ENCODE data around the gene MAGI2.

The MAGI2 gene

GRCh38 chr7:78765943-78766729 is 687.3 kb downstream of the MAGI2 start:
- ATAC-seq = no peak
- no peak for TF ChIP-seq TSHZ2 (CRISPR knock-in tag; IDR thresholded peaks at IDR 0.05)
- TF ChIP-seq BACH2 (CRISPR knock-in tag; IDR thresholded peaks at IDR 0.05; ENCODE audit: borderline replicate concordance) = no peak
- TF ChIP-seq ZFP3 (CRISPR knock-in tag; IDR thresholded peaks at IDR 0.05) = no peak
- TF ChIP-seq ZNF70 (CRISPR knock-in tag; IDR thresholded peaks at IDR 0.05) = no peak
- no peak for TF ChIP-seq ESRRG (CRISPR knock-in tag; IDR thresholded peaks at IDR 0.05)
- TF ChIP-seq TOX (CRISPR knock-in tag; IDR thresholded peaks at IDR 0.05; ENCODE audit: borderline replicate concordance) = no peak
- no peak for TF ChIP-seq ARNTL (CRISPR knock-in tag; IDR thresholded peaks at IDR 0.05; ENCODE audit: borderline replicate concordance, low read depth)
- TF ChIP-seq ZFP30 (CRISPR knock-in tag; IDR thresholded peaks at IDR 0.05) = no peak
- TF ChIP-seq TCF4 (CRISPR knock-in tag; IDR thresholded peaks at IDR 0.05; ENCODE audit: borderline replicate concordance) = no peak

- no peak for ATAC-seq
- TF ChIP-seq ZFP3 (CRISPR knock-in tag; IDR thresholded peaks at IDR 0.05) = no peak
- TF ChIP-seq TCF4 (CRISPR knock-in tag; IDR thresholded peaks at IDR 0.05; ENCODE audit: borderline replicate concordance) = no peak
- no peak for TF ChIP-seq ZC3H10 (CRISPR knock-in tag; IDR thresholded peaks at IDR 0.05)
Measured at GRCh38 chr7:78764571-78764970, 688.9 kb downstream of the MAGI2 start.

GRCh38 chr7:78762625-78763024 is 690.8 kb downstream of the MAGI2 start:
- no peak for ATAC-seq
- TF ChIP-seq ZC3H10 (CRISPR knock-in tag; IDR thresholded peaks at IDR 0.05) (no peak), OSR1 (CRISPR knock-in tag; IDR thresholded peaks at IDR 0.05) (no peak), TCF4 (CRISPR knock-in tag; IDR thresholded peaks at IDR 0.05; ENCODE audit: borderline replicate concordance) (no peak), ZFP3 (CRISPR knock-in tag; IDR thresholded peaks at IDR 0.05) (no peak)

- TF ChIP-seq CREB5 (CRISPR knock-in tag; IDR thresholded peaks at IDR 0.05; ENCODE audit: low read depth) (no peak), TOX (CRISPR knock-in tag; IDR thresholded peaks at IDR 0.05; ENCODE audit: borderline replicate concordance) (no peak), ESRRG (CRISPR knock-in tag; IDR thresholded peaks at IDR 0.05) (no peak), POU6F1 (CRISPR knock-in tag; IDR thresholded peaks at IDR 0.05; ENCODE audit: borderline replicate concordance, low read depth) (no peak), GLIS3 (CRISPR knock-in tag; IDR thresholded peaks at IDR 0.05) (no peak), BACH2 (CRISPR knock-in tag; IDR thresholded peaks at IDR 0.05; ENCODE audit: borderline replicate concordance) (no peak), ZFP30 (CRISPR knock-in tag; IDR thresholded peaks at IDR 0.05) (no peak), SNAI2 (CRISPR knock-in tag; IDR thresholded peaks at IDR 0.05) (no peak), ZFP3 (CRISPR knock-in tag; IDR thresholded peaks at IDR 0.05) (no peak)
- ATAC-seq = peak; percentile 49; the same call in 1 of the 3 replicates
Measured at GRCh38 chr7:78760620-78761355, 692.7 kb downstream of the MAGI2 start.

GRCh38 chr7:78752554-78752953 is 700.9 kb downstream of the MAGI2 start:
- ATAC-seq = no peak
- TF ChIP-seq SNAI2 (CRISPR knock-in tag; IDR thresholded peaks at IDR 0.05) (no peak), GLIS3 (CRISPR knock-in tag; IDR thresholded peaks at IDR 0.05) (no peak), ESRRG (CRISPR knock-in tag; IDR thresholded peaks at IDR 0.05) (no peak), TCF4 (CRISPR knock-in tag; IDR thresholded peaks at IDR 0.05; ENCODE audit: borderline replicate concordance) (no peak), PATZ1 (CRISPR knock-in tag; IDR thresholded peaks at IDR 0.05; ENCODE audit: borderline replicate concordance) (no peak), OSR1 (CRISPR knock-in tag; IDR thresholded peaks at IDR 0.05) (no peak), BACH2 (CRISPR knock-in tag; IDR thresholded peaks at IDR 0.05; ENCODE audit: borderline replicate concordance) (no peak), CSDC2 (CRISPR knock-in tag; IDR thresholded peaks at IDR 0.05) (no peak), ZFP30 (CRISPR knock-in tag; IDR thresholded peaks at IDR 0.05) (no peak), ZNF70 (CRISPR knock-in tag; IDR thresholded peaks at IDR 0.05) (no peak), ARNTL (CRISPR knock-in tag; IDR thresholded peaks at IDR 0.05; ENCODE audit: borderline replicate concordance, low read depth) (no peak), TSHZ2 (CRISPR knock-in tag; IDR thresholded peaks at IDR 0.05) (no peak), ZNF565 (CRISPR knock-in tag; conservative IDR thresholded peaks at IDR 0.05; ENCODE audit: low read depth) (no peak), PPARA (CRISPR knock-in tag; IDR thresholded peaks at IDR 0.05; ENCODE audit: borderline replicate concordance) (no peak)

Data from SK-N-SH treated with all-trans-retinoic acid at 6 μM for 48 hours (cell line).